OCI-LY7 (cell line): ENCODE measurements around the gene MMD.

Experiments used
- CTCF ChIP-seq: fragments of 200-600 bp; sonication (generic); conservative IDR thresholded peaks from 2 replicates; pipeline ENCODE4 v1.5.1; 2014; ENCODE audit warnings: mild to moderate bottlenecking, antibody characterized with exemption, low read length, moderate library complexity, mixed read lengths
- EZH2phosphoT487 ChIP-seq: fragments of 200-600 bp; sonication (generic); IDR thresholded peaks from 2 replicates; pipeline ENCODE4 v1.6.1; 2018; ENCODE audit warnings: low read depth, borderline replicate concordance, mild to moderate bottlenecking, mixed run types, antibody characterized with exemption, low read length, moderate library complexity, mixed read lengths

- TF ChIP-seq CTCF (no peak), EZH2phosphoT487 (no peak)
Observed at GRCh38 chr17:55398689-55399088, 22.9 kb downstream of the MMD start.
